ENCODE data around the gene POFUT1. TPM values are rescaled to one million over a fixed set of nuclear protein-coding genes. Genes with fewer than 3 reads are reported as not detected.

POFUT1 gene
- total RNA-seq, 1 experiment from 2014 or later: 29.4 TPM

DNA sequence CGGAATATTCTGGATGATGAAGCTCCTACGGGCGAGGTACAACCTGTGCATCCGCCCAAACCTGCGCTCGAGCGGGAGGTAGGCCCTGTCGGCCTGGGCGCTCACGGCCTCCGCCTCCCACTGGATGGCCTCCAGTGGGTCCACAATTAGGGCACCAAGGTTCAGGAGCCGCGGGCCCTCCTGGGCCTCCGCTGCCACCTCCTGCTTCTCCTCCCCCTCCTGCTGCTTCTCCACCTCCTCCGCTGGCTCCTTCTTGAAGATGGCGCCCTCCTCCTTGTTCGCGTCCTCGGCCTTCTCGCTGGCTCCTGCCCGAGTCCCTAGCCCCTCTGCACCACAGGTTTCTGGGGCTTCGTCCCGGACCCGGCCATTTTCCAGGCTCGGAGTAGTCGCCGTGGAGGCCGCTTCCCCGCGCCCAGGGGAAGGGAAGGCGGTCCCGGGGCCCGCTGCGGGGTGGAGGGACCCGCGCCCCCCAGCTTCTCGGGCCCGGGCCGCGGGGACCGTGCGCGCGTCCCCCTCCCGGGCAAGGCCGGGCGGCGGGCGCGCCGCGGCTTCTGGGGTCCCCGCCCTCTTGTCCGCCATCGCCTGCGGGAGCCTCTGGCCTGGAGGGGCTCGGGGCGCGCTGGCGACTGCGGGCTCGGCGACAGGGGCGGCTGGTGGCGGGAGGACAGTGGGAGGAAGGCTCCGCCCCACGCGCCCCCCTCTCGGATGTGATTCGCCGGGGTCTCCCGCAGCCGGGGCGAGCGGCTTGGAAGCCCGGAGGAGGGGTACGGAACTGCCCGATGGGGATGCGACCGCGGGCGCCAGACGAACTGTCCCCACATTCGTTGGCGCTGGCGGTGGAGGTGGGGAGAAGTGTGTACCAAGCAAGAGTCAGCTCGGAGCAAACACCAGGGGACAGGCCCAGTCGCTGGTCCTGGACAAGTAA lies 17.7 kb upstream of the POFUT1 start (continued):
- TF ChIP-seq, protein P1, sequence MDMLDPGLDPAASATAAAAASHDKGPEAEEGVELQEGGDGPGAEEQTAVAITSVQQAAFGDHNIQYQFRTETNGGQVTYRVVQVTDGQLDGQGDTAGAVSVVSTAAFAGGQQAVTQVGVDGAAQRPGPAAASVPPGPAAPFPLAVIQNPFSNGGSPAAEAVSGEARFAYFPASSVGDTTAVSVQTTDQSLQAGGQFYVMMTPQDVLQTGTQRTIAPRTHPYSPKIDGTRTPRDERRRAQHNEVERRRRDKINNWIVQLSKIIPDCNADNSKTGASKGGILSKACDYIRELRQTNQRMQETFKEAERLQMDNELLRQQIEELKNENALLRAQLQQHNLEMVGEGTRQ (CRISPR knock-in tag; IDR thresholded peaks at IDR 0.05): no peak
- TF ChIP-seq ZNF138 (CRISPR knock-in tag; conservative IDR thresholded peaks at IDR 0.05): no peak
- TF ChIP-seq, protein P2, sequence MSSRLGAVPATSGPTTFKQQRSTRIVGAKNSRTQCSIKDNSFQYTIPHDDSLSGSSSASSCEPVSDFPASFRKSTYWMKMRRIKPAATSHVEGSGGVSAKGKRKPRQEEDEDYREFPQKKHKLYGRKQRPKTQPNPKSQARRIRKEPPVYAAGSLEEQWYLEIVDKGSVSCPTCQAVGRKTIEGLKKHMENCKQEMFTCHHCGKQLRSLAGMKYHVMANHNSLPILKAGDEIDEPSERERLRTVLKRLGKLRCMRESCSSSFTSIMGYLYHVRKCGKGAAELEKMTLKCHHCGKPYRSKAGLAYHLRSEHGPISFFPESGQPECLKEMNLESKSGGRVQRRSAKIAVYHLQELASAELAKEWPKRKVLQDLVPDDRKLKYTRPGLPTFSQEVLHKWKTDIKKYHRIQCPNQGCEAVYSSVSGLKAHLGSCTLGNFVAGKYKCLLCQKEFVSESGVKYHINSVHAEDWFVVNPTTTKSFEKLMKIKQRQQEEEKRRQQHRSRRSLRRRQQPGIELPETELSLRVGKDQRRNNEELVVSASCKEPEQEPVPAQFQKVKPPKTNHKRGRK (CRISPR knock-in tag; IDR thresholded peaks at IDR 0.05; ENCODE audit: borderline replicate concordance): no peak
- TF ChIP-seq, protein P3, sequence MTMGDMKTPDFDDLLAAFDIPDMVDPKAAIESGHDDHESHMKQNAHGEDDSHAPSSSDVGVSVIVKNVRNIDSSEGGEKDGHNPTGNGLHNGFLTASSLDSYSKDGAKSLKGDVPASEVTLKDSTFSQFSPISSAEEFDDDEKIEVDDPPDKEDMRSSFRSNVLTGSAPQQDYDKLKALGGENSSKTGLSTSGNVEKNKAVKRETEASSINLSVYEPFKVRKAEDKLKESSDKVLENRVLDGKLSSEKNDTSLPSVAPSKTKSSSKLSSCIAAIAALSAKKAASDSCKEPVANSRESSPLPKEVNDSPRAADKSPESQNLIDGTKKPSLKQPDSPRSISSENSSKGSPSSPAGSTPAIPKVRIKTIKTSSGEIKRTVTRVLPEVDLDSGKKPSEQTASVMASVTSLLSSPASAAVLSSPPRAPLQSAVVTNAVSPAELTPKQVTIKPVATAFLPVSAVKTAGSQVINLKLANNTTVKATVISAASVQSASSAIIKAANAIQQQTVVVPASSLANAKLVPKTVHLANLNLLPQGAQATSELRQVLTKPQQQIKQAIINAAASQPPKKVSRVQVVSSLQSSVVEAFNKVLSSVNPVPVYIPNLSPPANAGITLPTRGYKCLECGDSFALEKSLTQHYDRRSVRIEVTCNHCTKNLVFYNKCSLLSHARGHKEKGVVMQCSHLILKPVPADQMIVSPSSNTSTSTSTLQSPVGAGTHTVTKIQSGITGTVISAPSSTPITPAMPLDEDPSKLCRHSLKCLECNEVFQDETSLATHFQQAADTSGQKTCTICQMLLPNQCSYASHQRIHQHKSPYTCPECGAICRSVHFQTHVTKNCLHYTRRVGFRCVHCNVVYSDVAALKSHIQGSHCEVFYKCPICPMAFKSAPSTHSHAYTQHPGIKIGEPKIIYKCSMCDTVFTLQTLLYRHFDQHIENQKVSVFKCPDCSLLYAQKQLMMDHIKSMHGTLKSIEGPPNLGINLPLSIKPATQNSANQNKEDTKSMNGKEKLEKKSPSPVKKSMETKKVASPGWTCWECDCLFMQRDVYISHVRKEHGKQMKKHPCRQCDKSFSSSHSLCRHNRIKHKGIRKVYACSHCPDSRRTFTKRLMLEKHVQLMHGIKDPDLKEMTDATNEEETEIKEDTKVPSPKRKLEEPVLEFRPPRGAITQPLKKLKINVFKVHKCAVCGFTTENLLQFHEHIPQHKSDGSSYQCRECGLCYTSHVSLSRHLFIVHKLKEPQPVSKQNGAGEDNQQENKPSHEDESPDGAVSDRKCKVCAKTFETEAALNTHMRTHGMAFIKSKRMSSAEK (CRISPR knock-in tag; IDR thresholded peaks at IDR 0.05; ENCODE audit: borderline replicate concordance): no peak
- no peak for TF ChIP-seq ZNF396 (CRISPR knock-in tag; IDR thresholded peaks at IDR 0.05; ENCODE audit: borderline replicate concordance)
- TF ChIP-seq, protein P4, sequence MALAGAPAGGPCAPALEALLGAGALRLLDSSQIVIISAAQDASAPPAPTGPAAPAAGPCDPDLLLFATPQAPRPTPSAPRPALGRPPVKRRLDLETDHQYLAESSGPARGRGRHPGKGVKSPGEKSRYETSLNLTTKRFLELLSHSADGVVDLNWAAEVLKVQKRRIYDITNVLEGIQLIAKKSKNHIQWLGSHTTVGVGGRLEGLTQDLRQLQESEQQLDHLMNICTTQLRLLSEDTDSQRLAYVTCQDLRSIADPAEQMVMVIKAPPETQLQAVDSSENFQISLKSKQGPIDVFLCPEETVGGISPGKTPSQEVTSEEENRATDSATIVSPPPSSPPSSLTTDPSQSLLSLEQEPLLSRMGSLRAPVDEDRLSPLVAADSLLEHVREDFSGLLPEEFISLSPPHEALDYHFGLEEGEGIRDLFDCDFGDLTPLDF (CRISPR knock-in tag; IDR thresholded peaks at IDR 0.05): no peak
- TF ChIP-seq ZNF121 (CRISPR knock-in tag; IDR thresholded peaks at IDR 0.05): no peak
- no peak for TF ChIP-seq TEAD4 (CRISPR knock-in tag; IDR thresholded peaks at IDR 0.05)
- no peak for TF ChIP-seq NFE2L1 (CRISPR knock-in tag; IDR thresholded peaks at IDR 0.05)
- TF ChIP-seq, protein P5, sequence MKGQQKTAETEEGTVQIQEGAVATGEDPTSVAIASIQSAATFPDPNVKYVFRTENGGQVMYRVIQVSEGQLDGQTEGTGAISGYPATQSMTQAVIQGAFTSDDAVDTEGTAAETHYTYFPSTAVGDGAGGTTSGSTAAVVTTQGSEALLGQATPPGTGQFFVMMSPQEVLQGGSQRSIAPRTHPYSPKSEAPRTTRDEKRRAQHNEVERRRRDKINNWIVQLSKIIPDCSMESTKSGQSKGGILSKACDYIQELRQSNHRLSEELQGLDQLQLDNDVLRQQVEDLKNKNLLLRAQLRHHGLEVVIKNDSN (CRISPR knock-in tag; IDR thresholded peaks at IDR 0.05): no peak
- TF ChIP-seq, protein P6, sequence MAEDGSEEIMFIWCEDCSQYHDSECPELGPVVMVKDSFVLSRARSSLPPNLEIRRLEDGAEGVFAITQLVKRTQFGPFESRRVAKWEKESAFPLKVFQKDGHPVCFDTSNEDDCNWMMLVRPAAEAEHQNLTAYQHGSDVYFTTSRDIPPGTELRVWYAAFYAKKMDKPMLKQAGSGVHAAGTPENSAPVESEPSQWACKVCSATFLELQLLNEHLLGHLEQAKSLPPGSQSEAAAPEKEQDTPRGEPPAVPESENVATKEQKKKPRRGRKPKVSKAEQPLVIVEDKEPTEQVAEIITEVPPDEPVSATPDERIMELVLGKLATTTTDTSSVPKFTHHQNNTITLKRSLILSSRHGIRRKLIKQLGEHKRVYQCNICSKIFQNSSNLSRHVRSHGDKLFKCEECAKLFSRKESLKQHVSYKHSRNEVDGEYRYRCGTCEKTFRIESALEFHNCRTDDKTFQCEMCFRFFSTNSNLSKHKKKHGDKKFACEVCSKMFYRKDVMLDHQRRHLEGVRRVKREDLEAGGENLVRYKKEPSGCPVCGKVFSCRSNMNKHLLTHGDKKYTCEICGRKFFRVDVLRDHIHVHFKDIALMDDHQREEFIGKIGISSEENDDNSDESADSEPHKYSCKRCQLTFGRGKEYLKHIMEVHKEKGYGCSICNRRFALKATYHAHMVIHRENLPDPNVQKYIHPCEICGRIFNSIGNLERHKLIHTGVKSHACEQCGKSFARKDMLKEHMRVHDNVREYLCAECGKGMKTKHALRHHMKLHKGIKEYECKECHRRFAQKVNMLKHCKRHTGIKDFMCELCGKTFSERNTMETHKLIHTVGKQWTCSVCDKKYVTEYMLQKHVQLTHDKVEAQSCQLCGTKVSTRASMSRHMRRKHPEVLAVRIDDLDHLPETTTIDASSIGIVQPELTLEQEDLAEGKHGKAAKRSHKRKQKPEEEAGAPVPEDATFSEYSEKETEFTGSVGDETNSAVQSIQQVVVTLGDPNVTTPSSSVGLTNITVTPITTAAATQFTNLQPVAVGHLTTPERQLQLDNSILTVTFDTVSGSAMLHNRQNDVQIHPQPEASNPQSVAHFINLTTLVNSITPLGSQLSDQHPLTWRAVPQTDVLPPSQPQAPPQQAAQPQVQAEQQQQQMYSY (CRISPR knock-in tag; IDR thresholded peaks at IDR 0.05): peak; percentile 90
- TF ChIP-seq ZNF671 (CRISPR knock-in tag; IDR thresholded peaks at IDR 0.05): no peak
- no peak for TF ChIP-seq NR3C1 (CRISPR knock-in tag; conservative IDR thresholded peaks at IDR 0.05; ENCODE audit: low read depth)
- TF ChIP-seq, protein P7, sequence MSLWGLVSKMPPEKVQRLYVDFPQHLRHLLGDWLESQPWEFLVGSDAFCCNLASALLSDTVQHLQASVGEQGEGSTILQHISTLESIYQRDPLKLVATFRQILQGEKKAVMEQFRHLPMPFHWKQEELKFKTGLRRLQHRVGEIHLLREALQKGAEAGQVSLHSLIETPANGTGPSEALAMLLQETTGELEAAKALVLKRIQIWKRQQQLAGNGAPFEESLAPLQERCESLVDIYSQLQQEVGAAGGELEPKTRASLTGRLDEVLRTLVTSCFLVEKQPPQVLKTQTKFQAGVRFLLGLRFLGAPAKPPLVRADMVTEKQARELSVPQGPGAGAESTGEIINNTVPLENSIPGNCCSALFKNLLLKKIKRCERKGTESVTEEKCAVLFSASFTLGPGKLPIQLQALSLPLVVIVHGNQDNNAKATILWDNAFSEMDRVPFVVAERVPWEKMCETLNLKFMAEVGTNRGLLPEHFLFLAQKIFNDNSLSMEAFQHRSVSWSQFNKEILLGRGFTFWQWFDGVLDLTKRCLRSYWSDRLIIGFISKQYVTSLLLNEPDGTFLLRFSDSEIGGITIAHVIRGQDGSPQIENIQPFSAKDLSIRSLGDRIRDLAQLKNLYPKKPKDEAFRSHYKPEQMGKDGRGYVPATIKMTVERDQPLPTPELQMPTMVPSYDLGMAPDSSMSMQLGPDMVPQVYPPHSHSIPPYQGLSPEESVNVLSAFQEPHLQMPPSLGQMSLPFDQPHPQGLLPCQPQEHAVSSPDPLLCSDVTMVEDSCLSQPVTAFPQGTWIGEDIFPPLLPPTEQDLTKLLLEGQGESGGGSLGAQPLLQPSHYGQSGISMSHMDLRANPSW (CRISPR knock-in tag; conservative IDR thresholded peaks at IDR 0.05; ENCODE audit: low read depth): no peak
- no peak for TF ChIP-seq ATF1 (CRISPR knock-in tag; IDR thresholded peaks at IDR 0.05)
- TF ChIP-seq, protein P8, sequence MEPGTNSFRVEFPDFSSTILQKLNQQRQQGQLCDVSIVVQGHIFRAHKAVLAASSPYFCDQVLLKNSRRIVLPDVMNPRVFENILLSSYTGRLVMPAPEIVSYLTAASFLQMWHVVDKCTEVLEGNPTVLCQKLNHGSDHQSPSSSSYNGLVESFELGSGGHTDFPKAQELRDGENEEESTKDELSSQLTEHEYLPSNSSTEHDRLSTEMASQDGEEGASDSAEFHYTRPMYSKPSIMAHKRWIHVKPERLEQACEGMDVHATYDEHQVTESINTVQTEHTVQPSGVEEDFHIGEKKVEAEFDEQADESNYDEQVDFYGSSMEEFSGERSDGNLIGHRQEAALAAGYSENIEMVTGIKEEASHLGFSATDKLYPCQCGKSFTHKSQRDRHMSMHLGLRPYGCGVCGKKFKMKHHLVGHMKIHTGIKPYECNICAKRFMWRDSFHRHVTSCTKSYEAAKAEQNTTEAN (CRISPR knock-in tag; IDR thresholded peaks at IDR 0.05): no peak
- no peak for TF ChIP-seq ZNF423 (CRISPR knock-in tag; IDR thresholded peaks at IDR 0.05)
- no peak for TF ChIP-seq NR2C2 (CRISPR knock-in tag; IDR thresholded peaks at IDR 0.05)
